OCI-LY1 (cell line): ENCODE measurements around the gene PTGS1.

Source experiments
- H2AFZ ChIP-seq: fragments of 200-600 bp; sonication (generic), shearing (Covaris generic); 2 replicates; pipeline ENCODE4 v1.6.0; 2014; ENCODE audit warnings: antibody characterized with exemption, mild to moderate bottlenecking, low read length
- H3F3A ChIP-seq: fragments of 200-600 bp; sonication (generic), shearing (Covaris generic); 2 replicates; pipeline ENCODE4 v1.6.0; 2014; ENCODE audit warnings: mild to moderate bottlenecking, antibody characterized with exemption, low read length, moderate library complexity; ENCODE audit not compliant: insufficient read depth
- H3K27ac ChIP-seq: fragments of 200-600 bp; sonication (generic); 2 replicates; pipeline ENCODE4 v1.5.1; 2014; ENCODE audit warnings: low read length, mixed run types, mild to moderate bottlenecking, low read depth; ENCODE audit not compliant: poor library complexity, severe bottlenecking
- H3K27me3 ChIP-seq: fragments of 200-600 bp; sonication (generic); 2 replicates; pipeline ENCODE4 v1.6.0; 2014; ENCODE audit warnings: antibody characterized with exemption, mild to moderate bottlenecking, low read length, moderate library complexity; ENCODE audit not compliant: insufficient read depth
- H3K36me3 ChIP-seq: fragments of 200-600 bp; sonication (generic); 2 replicates; pipeline ENCODE4 v1.6.1; 2014; ENCODE audit warnings: mild to moderate bottlenecking, antibody characterized with exemption, low read length, moderate library complexity, mixed read lengths; ENCODE audit not compliant: insufficient read depth
- H3K4me1 ChIP-seq: fragments of 200-600 bp; sonication (generic); 2 replicates; pipeline ENCODE4 v1.5.1; 2014; ENCODE audit warnings: mild to moderate bottlenecking, low read length, moderate library complexity; ENCODE audit not compliant: insufficient read depth, severe bottlenecking
- H3K4me2 ChIP-seq: fragments of 200-600 bp; sonication (generic), shearing (Covaris generic); 2 replicates; pipeline ENCODE4 v1.6.1; 2014; ENCODE audit warnings: low read length
- H3K4me3 ChIP-seq: fragments of 200-600 bp; sonication (generic); 2 replicates; pipeline ENCODE4 v1.5.1; 2014; ENCODE audit warnings: low read length, low read depth, mild to moderate bottlenecking, mixed read lengths; ENCODE audit not compliant: poor library complexity, severe bottlenecking
- H3K79me2 ChIP-seq: fragments of 200-600 bp; shearing (Covaris generic); 2 replicates; pipeline ENCODE4 v1.6.1; 2016; ENCODE audit warnings: mixed run types, low read length, mixed read lengths; ENCODE audit not compliant: insufficient read depth
- H3K9ac ChIP-seq: fragments of 200-600 bp; sonication (generic), shearing (Covaris generic); 2 replicates; pipeline ENCODE4 v1.6.1; 2014; ENCODE audit warnings: mild to moderate bottlenecking, low read length, mixed read lengths
- H3K9me2 ChIP-seq: fragments of 200-600 bp; sonication (generic), shearing (Covaris generic); 2 replicates; pipeline ENCODE4 v1.6.1; 2014; ENCODE audit warnings: low read depth, mild to moderate bottlenecking, low read length, mixed read lengths
- H3K9me3 ChIP-seq: fragments of 200-600 bp; shearing (Covaris generic); 2 replicates; pipeline ENCODE4 v1.6.1; 2014; ENCODE audit warnings: low read length, mixed read lengths
- H4K20me1 ChIP-seq: fragments of 200-600 bp; sonication (generic), shearing (Covaris generic); 2 replicates; pipeline ENCODE4 v1.6.0; 2016; ENCODE audit warnings: mild to moderate bottlenecking, low read length; ENCODE audit not compliant: insufficient read depth
- EZH2 ChIP-seq: fragments of 200-600 bp; sonication (generic), shearing (Covaris generic); IDR thresholded peaks from 2 replicates; pipeline ENCODE4 v1.8.0; 2017; ENCODE audit warnings: borderline replicate concordance, mixed run types, mild to moderate bottlenecking, antibody characterized with exemption, low read length, moderate library complexity, mixed read lengths
- TF ChIP-seq, protein P1 (sequence below): fragments of 200-600 bp; sonication (generic), shearing (Covaris generic); IDR thresholded peaks from 2 replicates; pipeline ENCODE4 v1.5.1; 2017; ENCODE audit warnings: mild to moderate bottlenecking, antibody characterized with exemption, low read length, moderate library complexity, mixed read lengths

The PTGS1 gene

DNA sequence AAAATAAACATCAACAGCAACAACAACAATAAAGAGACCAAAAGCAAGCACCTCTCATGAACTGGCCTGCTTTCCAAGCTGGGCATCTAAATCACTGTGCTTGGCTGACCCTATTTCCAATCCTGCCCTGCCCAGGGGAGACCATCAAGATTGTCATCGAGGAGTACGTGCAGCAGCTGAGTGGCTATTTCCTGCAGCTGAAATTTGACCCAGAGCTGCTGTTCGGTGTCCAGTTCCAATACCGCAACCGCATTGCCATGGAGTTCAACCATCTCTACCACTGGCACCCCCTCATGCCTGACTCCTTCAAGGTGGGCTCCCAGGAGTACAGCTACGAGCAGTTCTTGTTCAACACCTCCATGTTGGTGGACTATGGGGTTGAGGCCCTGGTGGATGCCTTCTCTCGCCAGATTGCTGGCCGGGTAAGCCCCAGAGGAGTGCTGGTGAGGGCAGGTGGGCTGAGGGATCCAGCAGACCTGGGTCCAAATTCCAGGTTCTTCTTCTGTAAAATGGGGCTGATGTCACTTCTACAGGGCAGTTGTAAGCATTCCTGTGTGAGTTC is 15.6 kb downstream of the PTGS1 start:
- Histone ChIP-seq H3K27ac (no peak overlapping the region), H3K36me3 (no peaks in the 10 kb centered on the region), H3K4me3 (no peak overlapping the region), H3K4me2 (no peak overlapping the region), H4K20me1 (no peaks in the 10 kb centered on the region), H3F3A (no peaks in the 10 kb centered on the region), H3K9ac (no peak overlapping the region), H2AFZ (no peak overlapping the region), H3K9me2 (no peaks in the 10 kb centered on the region), H3K27me3 (no peaks in the 10 kb centered on the region), H3K79me2 (no peaks in the 10 kb centered on the region), H3K9me3 (no peaks in the 10 kb centered on the region), H3K4me1 (peaks cover 14% of the 10 kb centered on the region)
- TF ChIP-seq, protein P1, sequence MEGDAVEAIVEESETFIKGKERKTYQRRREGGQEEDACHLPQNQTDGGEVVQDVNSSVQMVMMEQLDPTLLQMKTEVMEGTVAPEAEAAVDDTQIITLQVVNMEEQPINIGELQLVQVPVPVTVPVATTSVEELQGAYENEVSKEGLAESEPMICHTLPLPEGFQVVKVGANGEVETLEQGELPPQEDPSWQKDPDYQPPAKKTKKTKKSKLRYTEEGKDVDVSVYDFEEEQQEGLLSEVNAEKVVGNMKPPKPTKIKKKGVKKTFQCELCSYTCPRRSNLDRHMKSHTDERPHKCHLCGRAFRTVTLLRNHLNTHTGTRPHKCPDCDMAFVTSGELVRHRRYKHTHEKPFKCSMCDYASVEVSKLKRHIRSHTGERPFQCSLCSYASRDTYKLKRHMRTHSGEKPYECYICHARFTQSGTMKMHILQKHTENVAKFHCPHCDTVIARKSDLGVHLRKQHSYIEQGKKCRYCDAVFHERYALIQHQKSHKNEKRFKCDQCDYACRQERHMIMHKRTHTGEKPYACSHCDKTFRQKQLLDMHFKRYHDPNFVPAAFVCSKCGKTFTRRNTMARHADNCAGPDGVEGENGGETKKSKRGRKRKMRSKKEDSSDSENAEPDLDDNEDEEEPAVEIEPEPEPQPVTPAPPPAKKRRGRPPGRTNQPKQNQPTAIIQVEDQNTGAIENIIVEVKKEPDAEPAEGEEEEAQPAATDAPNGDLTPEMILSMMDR, result no peak
- TF ChIP-seq EZH2, result no peak

DNA sequence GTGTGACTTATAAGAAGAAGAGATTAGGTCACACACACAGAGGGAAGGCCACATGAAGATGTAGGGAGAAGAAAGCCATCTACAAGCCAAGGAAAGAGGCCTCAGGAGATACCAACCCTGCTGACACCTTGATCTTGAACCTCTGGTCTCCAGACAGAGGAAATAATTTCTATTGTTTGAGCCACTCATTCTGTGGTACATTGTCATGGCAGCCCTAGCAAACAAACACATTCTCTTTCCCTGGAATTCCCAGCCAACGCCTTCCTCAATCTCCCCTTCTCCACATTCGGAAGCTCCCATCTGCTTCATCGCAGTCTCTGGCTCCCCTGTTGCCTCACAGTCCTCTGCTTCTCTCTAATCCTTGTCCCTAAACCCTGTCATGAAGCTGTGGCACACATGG is 16.7 kb downstream of the PTGS1 start:
- TF ChIP-seq EZH2, result no peak
- TF ChIP-seq, protein P1, result no peak
- Histone ChIP-seq H3K79me2 (no peaks in the 10 kb centered on the region), H3K9me2 (no peaks in the 10 kb centered on the region), H3K36me3 (no peaks in the 10 kb centered on the region), H3K27me3 (no peaks in the 10 kb centered on the region; the same call in 1 of the 2 replicates), H3K27ac (no peak overlapping the region), H3F3A (no peaks in the 10 kb centered on the region), H3K9me3 (no peaks in the 10 kb centered on the region), H3K9ac (no peak overlapping the region), H3K4me3 (no peak overlapping the region), H4K20me1 (no peaks in the 10 kb centered on the region), H3K4me2 (no peak overlapping the region), H3K4me1 (peaks cover 14% of the 10 kb centered on the region), H2AFZ (no peak overlapping the region)

DNA sequence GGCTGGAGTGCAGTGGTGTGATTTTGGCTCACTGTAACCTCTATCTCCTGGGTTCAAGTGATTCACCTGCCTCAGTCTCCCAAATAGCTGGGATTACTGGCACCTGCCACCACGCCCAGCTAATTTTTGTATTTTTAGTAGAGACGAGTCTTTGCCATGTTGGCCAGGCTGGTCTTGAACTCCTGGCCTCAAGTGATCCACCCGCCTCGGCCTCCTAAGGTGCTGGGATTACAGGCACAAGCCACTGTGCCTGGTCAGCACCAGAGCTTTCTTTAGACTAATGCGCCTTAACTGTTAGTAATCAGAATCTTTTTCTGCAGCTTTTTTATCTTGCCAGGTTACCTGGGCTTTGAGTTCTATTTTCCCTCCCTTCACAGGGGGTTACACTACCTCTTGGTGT is 18.4 kb downstream of the PTGS1 start:
- H4K20me1 ChIP-seq, result no peaks in the 10 kb centered on the region
- H3K9me2 ChIP-seq, result no peaks in the 10 kb centered on the region
- H3K27me3 ChIP-seq, result no peaks in the 10 kb centered on the region; the same call in 1 of the 2 replicates
- no peaks in the 10 kb centered on the region for H3K79me2 ChIP-seq
- no peak overlapping the region for H3K4me3 ChIP-seq
- H3K27ac ChIP-seq, result no peak overlapping the region
- H3K9me3 ChIP-seq, result no peaks in the 10 kb centered on the region
- H3K4me2 ChIP-seq, result no peak overlapping the region
- peaks cover 14% of the 10 kb centered on the region for H3K4me1 ChIP-seq
- no peaks in the 10 kb centered on the region for H3K36me3 ChIP-seq
- no peak overlapping the region for H2AFZ ChIP-seq
- H3K9ac ChIP-seq, result no peak overlapping the region
- TF ChIP-seq, protein P1, result no peak
- no peak for TF ChIP-seq EZH2
- H3F3A ChIP-seq, result no peaks in the 10 kb centered on the region
